Panc1 (cell line): ENCODE measurements around the gene SHOX.

Experiments
- POLR2AphosphoS5 ChIP-seq: IDR thresholded peaks from 2 replicates; pipeline ENCODE4 v1.6.1; 2012; ENCODE audit warnings: mild to moderate bottlenecking, low read depth, low read length, moderate library complexity
- SIN3A ChIP-seq: IDR thresholded peaks from 2 replicates; pipeline ENCODE4 v1.6.1; 2012; ENCODE audit warnings: low read depth, mild to moderate bottlenecking, low read length, moderate library complexity, borderline replicate concordance; ENCODE audit not compliant: insufficient read depth
- TF ChIP-seq, protein P1 (sequence below): fragments of 450-650 bp; IDR thresholded peaks from 2 replicates; pipeline ENCODE4 v1.5.1; 2017; ENCODE audit warnings: mild to moderate bottlenecking
- TF ChIP-seq, protein P2 (sequence below), 2 experiments: IDR thresholded peaks; 2 replicates each; pipeline ENCODE4 v1.6.1; 2011 to 2012; ENCODE audit warnings: low read depth in 2 of 2, control low read depth in 1 of 2, low read length in 1 of 2, mild to moderate bottlenecking in 1 of 2, moderate library complexity in 1 of 2; ENCODE audit not compliant: insufficient read depth in 1 of 2

DNA sequence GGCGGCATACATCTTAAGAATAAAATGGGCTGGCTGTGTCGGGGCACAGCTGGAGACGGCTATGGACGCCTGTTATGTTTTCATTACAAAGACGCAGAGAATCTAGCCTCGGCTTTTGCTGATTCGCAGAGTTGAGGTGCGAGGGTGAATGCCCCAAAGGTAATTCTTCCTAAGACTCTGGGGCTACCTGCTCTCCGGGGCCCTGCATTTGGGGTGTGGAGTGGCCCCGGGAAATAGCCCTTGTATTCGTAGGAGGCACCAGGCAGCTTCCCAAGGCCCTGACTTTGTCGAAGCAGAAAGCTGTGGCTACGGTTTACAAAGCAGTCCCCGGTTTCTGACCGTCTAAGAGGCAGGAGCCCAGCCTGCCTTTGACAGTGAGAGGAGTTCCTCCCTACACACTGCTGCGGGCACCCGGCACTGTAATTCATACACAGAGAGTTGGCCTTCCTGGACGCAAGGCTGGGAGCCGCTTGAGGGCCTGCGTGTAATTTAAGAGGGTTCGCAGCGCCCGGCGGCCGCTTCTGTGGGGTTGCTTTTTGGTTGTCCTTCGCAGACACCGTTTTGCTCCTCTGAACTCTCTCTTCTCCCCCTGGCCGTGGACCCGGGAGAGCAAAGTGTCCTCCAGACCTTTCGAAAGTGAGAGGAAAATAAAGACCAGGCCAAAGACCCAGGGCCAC, 1.9 kb downstream of the SHOX start:
- TF ChIP-seq, protein P1, sequence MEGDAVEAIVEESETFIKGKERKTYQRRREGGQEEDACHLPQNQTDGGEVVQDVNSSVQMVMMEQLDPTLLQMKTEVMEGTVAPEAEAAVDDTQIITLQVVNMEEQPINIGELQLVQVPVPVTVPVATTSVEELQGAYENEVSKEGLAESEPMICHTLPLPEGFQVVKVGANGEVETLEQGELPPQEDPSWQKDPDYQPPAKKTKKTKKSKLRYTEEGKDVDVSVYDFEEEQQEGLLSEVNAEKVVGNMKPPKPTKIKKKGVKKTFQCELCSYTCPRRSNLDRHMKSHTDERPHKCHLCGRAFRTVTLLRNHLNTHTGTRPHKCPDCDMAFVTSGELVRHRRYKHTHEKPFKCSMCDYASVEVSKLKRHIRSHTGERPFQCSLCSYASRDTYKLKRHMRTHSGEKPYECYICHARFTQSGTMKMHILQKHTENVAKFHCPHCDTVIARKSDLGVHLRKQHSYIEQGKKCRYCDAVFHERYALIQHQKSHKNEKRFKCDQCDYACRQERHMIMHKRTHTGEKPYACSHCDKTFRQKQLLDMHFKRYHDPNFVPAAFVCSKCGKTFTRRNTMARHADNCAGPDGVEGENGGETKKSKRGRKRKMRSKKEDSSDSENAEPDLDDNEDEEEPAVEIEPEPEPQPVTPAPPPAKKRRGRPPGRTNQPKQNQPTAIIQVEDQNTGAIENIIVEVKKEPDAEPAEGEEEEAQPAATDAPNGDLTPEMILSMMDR = no peak
- TF ChIP-seq SIN3A = no peak
- TF ChIP-seq POLR2AphosphoS5 = no peak
- TF ChIP-seq, protein P2, sequence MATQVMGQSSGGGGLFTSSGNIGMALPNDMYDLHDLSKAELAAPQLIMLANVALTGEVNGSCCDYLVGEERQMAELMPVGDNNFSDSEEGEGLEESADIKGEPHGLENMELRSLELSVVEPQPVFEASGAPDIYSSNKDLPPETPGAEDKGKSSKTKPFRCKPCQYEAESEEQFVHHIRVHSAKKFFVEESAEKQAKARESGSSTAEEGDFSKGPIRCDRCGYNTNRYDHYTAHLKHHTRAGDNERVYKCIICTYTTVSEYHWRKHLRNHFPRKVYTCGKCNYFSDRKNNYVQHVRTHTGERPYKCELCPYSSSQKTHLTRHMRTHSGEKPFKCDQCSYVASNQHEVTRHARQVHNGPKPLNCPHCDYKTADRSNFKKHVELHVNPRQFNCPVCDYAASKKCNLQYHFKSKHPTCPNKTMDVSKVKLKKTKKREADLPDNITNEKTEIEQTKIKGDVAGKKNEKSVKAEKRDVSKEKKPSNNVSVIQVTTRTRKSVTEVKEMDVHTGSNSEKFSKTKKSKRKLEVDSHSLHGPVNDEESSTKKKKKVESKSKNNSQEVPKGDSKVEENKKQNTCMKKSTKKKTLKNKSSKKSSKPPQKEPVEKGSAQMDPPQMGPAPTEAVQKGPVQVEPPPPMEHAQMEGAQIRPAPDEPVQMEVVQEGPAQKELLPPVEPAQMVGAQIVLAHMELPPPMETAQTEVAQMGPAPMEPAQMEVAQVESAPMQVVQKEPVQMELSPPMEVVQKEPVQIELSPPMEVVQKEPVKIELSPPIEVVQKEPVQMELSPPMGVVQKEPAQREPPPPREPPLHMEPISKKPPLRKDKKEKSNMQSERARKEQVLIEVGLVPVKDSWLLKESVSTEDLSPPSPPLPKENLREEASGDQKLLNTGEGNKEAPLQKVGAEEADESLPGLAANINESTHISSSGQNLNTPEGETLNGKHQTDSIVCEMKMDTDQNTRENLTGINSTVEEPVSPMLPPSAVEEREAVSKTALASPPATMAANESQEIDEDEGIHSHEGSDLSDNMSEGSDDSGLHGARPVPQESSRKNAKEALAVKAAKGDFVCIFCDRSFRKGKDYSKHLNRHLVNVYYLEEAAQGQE (IDR thresholded peaks at IDR 0.05; ENCODE audit: insufficient read depth in 1 of 2, low read depth in 2 of 2, low read length in 1 of 2) = no peak
